Suprapubic skin (tissue), 3 donors: ENCODE data around the gene DSCAM.

Experiments
- POLR2AphosphoS5 ChIP-seq, 3 donors: sonication (generic); formaldehyde crosslinking; IDR thresholded peaks; one replicate each; pipeline ENCODE4 v1.6.1; 2017; ENCODE audit warnings: antibody characterized with exemption in 3 of 3
- TF ChIP-seq, protein P1 (sequence below), 2 donors: fragments of 200-600 bp in 1 of 2; fragments of 450-650 bp in 1 of 2; sonication (generic) in 1 of 2; IDR thresholded peaks; one replicate each; pipeline ENCODE4 v1.5.1; 2016 to 2019; ENCODE audit warnings: antibody characterized with exemption in 2 of 2, mild to moderate bottlenecking in 1 of 2, moderate library complexity in 1 of 2

DNA sequence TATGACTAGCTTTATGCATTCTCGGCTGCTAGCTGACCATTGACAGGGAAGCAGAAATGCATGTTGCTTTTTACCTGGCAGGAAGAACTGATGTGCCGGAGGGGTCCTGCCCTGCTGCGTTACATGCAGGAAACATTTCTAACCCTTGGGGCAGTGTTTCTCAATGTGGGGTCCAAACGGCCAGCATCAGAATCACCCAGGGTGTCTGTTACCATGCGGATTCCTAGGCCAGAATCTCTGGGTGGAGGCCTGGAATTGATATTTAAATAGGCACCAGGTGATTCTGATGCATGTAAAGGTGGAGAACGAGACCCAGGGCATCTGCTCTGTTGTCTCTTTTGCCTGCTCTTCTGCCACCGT is 797.0 kb downstream of the DSCAM start:
- TF ChIP-seq, protein P1, sequence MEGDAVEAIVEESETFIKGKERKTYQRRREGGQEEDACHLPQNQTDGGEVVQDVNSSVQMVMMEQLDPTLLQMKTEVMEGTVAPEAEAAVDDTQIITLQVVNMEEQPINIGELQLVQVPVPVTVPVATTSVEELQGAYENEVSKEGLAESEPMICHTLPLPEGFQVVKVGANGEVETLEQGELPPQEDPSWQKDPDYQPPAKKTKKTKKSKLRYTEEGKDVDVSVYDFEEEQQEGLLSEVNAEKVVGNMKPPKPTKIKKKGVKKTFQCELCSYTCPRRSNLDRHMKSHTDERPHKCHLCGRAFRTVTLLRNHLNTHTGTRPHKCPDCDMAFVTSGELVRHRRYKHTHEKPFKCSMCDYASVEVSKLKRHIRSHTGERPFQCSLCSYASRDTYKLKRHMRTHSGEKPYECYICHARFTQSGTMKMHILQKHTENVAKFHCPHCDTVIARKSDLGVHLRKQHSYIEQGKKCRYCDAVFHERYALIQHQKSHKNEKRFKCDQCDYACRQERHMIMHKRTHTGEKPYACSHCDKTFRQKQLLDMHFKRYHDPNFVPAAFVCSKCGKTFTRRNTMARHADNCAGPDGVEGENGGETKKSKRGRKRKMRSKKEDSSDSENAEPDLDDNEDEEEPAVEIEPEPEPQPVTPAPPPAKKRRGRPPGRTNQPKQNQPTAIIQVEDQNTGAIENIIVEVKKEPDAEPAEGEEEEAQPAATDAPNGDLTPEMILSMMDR (IDR thresholded peaks at IDR 0.05), result no peak
- TF ChIP-seq POLR2AphosphoS5 (IDR thresholded peaks at IDR 0.05), result no peak
